Suprapubic skin (tissue), 4 donors: Measurements from ENCODE around the gene HTRA2.

ENCODE experiments used
- CTCF ChIP-seq, 2 donors: fragments of 200-600 bp in 1 of 2; fragments of 450-650 bp in 1 of 2; sonication (generic) in 1 of 2; IDR thresholded peaks; one replicate each; pipeline ENCODE4 v1.5.1; 2016 to 2019; ENCODE audit warnings: antibody characterized with exemption in 2 of 2, mild to moderate bottlenecking in 1 of 2, moderate library complexity in 1 of 2
- EP300 ChIP-seq: sonication (generic); formaldehyde crosslinking; IDR thresholded peaks from one replicate; pipeline ENCODE4 v1.6.1; 2017; ENCODE audit warnings: antibody characterized with exemption
- POLR2A ChIP-seq, 2 donors: fragments of 450-650 bp; IDR thresholded peaks; one replicate each; pipeline ENCODE4 v1.6.1; 2017; ENCODE audit warnings: antibody characterized with exemption in 2 of 2, mild to moderate bottlenecking in 2 of 2, moderate library complexity in 2 of 2
- POLR2AphosphoS5 ChIP-seq, 3 donors: sonication (generic); formaldehyde crosslinking; IDR thresholded peaks; one replicate each; pipeline ENCODE4 v1.6.1; 2017; ENCODE audit warnings: antibody characterized with exemption in 3 of 3

GRCh38 chr2:74513605-74514367, 15.9 kb upstream of the HTRA2 start:
- TF ChIP-seq EP300 (no peak), POLR2A (IDR thresholded peaks at IDR 0.05) (no peak), CTCF (IDR thresholded peaks at IDR 0.05) (no peak), POLR2AphosphoS5 (IDR thresholded peaks at IDR 0.05) (peak in 1 of 3 donors; percentile 83)
